ENCODE data around the gene ARHGEF38.

Gene ARHGEF38

GRCh38 chr4:105586638-105587328 is 34.4 kb downstream of the ARHGEF38 start:
- Histone ChIP-seq H3K9me2 (replicated peaks; ENCODE audit: control insufficient read depth, low read length) (no peaks in the 10 kb centered on the region), H3F3A (ENCODE audit: control insufficient read depth, insufficient read depth) (no peaks in the 10 kb centered on the region), H3K4me1 (ENCODE audit: control insufficient read depth, low read length) (peaks cover 19% of the 10 kb centered on the region), H3K4me3 (ENCODE audit: low read length) (no peak overlapping the region), H4K20me1 (ENCODE audit: control insufficient read depth, insufficient read depth, low read depth, low read length) (no peaks in the 10 kb centered on the region), H3K9me3 (ENCODE audit: control insufficient read depth, insufficient read depth, low read length) (no peaks in the 10 kb centered on the region), H3K36me3 (ENCODE audit: control insufficient read depth, low read length) (no peaks in the 10 kb centered on the region), H3K27ac (ENCODE audit: low read depth, low read length) (no peak overlapping the region), H3K4me2 (ENCODE audit: low read length) (peak overlapping the region; percentile 45), H3K27me3 (ENCODE audit: control insufficient read depth, low read length) (no peaks in the 10 kb centered on the region), H3K79me2 (ENCODE audit: control insufficient read depth, low read length) (no peaks in the 10 kb centered on the region)
- no peak for TF ChIP-seq EZH2phosphoT487 (IDR thresholded peaks at IDR 0.05; ENCODE audit: borderline replicate concordance, low read length)

- H3F3A ChIP-seq (ENCODE audit: control insufficient read depth, insufficient read depth), result no peaks in the 10 kb centered on the region
- no peaks in the 10 kb centered on the region for H3K9me2 ChIP-seq (replicated peaks; ENCODE audit: control insufficient read depth, low read length)
- H3K27me3 ChIP-seq (ENCODE audit: control insufficient read depth, low read length), result no peaks in the 10 kb centered on the region
- H3K79me2 ChIP-seq (ENCODE audit: control insufficient read depth, low read length), result no peaks in the 10 kb centered on the region
- H3K27ac ChIP-seq (ENCODE audit: low read depth, low read length), result no peak overlapping the region
- H3K9me3 ChIP-seq (ENCODE audit: control insufficient read depth, insufficient read depth, low read length), result no peaks in the 10 kb centered on the region
- no peaks in the 10 kb centered on the region for H4K20me1 ChIP-seq (ENCODE audit: control insufficient read depth, insufficient read depth, low read depth, low read length)
- H3K36me3 ChIP-seq (ENCODE audit: control insufficient read depth, low read length), result no peaks in the 10 kb centered on the region
- no peak for TF ChIP-seq EZH2phosphoT487 (IDR thresholded peaks at IDR 0.05; ENCODE audit: borderline replicate concordance, low read length)
- TF ChIP-seq, protein P1, sequence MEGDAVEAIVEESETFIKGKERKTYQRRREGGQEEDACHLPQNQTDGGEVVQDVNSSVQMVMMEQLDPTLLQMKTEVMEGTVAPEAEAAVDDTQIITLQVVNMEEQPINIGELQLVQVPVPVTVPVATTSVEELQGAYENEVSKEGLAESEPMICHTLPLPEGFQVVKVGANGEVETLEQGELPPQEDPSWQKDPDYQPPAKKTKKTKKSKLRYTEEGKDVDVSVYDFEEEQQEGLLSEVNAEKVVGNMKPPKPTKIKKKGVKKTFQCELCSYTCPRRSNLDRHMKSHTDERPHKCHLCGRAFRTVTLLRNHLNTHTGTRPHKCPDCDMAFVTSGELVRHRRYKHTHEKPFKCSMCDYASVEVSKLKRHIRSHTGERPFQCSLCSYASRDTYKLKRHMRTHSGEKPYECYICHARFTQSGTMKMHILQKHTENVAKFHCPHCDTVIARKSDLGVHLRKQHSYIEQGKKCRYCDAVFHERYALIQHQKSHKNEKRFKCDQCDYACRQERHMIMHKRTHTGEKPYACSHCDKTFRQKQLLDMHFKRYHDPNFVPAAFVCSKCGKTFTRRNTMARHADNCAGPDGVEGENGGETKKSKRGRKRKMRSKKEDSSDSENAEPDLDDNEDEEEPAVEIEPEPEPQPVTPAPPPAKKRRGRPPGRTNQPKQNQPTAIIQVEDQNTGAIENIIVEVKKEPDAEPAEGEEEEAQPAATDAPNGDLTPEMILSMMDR (IDR thresholded peaks at IDR 0.05; ENCODE audit: low read depth, low read length, poor library complexity, severe bottlenecking), result no peak
- H3K4me2 ChIP-seq (ENCODE audit: low read length), result no peak overlapping the region
- peaks cover 19% of the 10 kb centered on the region for H3K4me1 ChIP-seq (ENCODE audit: control insufficient read depth, low read length)
- no peak overlapping the region for H3K4me3 ChIP-seq (ENCODE audit: low read length)
Measured at GRCh38 chr4:105587841-105588240, 35.4 kb downstream of the ARHGEF38 start.

- TF ChIP-seq, protein P1 (IDR thresholded peaks at IDR 0.05; ENCODE audit: low read depth, low read length, poor library complexity, severe bottlenecking), result no peak
- no peak for TF ChIP-seq EZH2phosphoT487 (IDR thresholded peaks at IDR 0.05; ENCODE audit: borderline replicate concordance, low read length)
- Histone ChIP-seq H3K79me2 (ENCODE audit: control insufficient read depth, low read length) (no peaks in the 10 kb centered on the region), H3K4me2 (ENCODE audit: low read length) (no peak overlapping the region), H3K27ac (ENCODE audit: low read depth, low read length) (no peak overlapping the region), H3K9me3 (ENCODE audit: control insufficient read depth, insufficient read depth, low read length) (no peaks in the 10 kb centered on the region), H3K9me2 (replicated peaks; ENCODE audit: control insufficient read depth, low read length) (no peaks in the 10 kb centered on the region), H3K27me3 (ENCODE audit: control insufficient read depth, low read length) (no peaks in the 10 kb centered on the region), H3K4me1 (ENCODE audit: control insufficient read depth, low read length) (peaks cover 19% of the 10 kb centered on the region), H3K36me3 (ENCODE audit: control insufficient read depth, low read length) (no peaks in the 10 kb centered on the region), H3K4me3 (ENCODE audit: low read length) (no peak overlapping the region), H3F3A (ENCODE audit: control insufficient read depth, insufficient read depth) (no peaks in the 10 kb centered on the region), H4K20me1 (ENCODE audit: control insufficient read depth, insufficient read depth, low read depth, low read length) (no peaks in the 10 kb centered on the region)
Measured at GRCh38 chr4:105588252-105588651, 35.8 kb downstream of the ARHGEF38 start.

GRCh38 chr4:105591573-105591972 is 39.2 kb downstream of the ARHGEF38 start:
- no peak for TF ChIP-seq EZH2phosphoT487 (IDR thresholded peaks at IDR 0.05; ENCODE audit: borderline replicate concordance, low read length)
- TF ChIP-seq, protein P1 (IDR thresholded peaks at IDR 0.05; ENCODE audit: low read depth, low read length, poor library complexity, severe bottlenecking), result no peak
- Histone ChIP-seq H3K27me3 (ENCODE audit: control insufficient read depth, low read length) (no peaks in the 10 kb centered on the region), H3K4me3 (ENCODE audit: low read length) (no peak overlapping the region), H3F3A (ENCODE audit: control insufficient read depth, insufficient read depth) (no peaks in the 10 kb centered on the region), H3K4me1 (ENCODE audit: control insufficient read depth, low read length) (peaks cover 26% of the 10 kb centered on the region), H3K27ac (ENCODE audit: low read depth, low read length) (no peak overlapping the region), H3K9me3 (ENCODE audit: control insufficient read depth, insufficient read depth, low read length) (no peaks in the 10 kb centered on the region), H3K4me2 (ENCODE audit: low read length) (no peak overlapping the region), H3K9me2 (replicated peaks; ENCODE audit: control insufficient read depth, low read length) (no peaks in the 10 kb centered on the region), H3K79me2 (ENCODE audit: control insufficient read depth, low read length) (no peaks in the 10 kb centered on the region), H3K36me3 (ENCODE audit: control insufficient read depth, low read length) (no peaks in the 10 kb centered on the region), H4K20me1 (ENCODE audit: control insufficient read depth, insufficient read depth, low read depth, low read length) (no peaks in the 10 kb centered on the region)

All from DOHH2 (cell line).